Liver (tissue), 9 donors: Measurements from ENCODE around the gene GPRIN3. TPM values are rescaled to one million over a fixed set of nuclear protein-coding genes. Genes with fewer than 3 reads are reported as not detected.

Experiments
- DNase-seq: peaks from one replicate; pipeline ENCODE4 v3.0.0-alpha.2; 2017; ENCODE audit warnings: low spot score
- H3K27ac ChIP-seq, 2 donors: one replicate each; pipeline ENCODE4 v1.7.0; 2013; ENCODE audit warnings: inconsistent platforms in 2 of 2, low read length in 2 of 2, control low read depth in 1 of 2, low read depth in 1 of 2, mild to moderate bottlenecking in 1 of 2
- H3K27me3 ChIP-seq, 4 donors: one replicate each; pipeline versions ENCODE4 v1.6.1 to v1.7.0; 2013; ENCODE audit warnings: low read length in 3 of 4, inconsistent platforms in 1 of 4, mild to moderate bottlenecking in 1 of 4, moderate library complexity in 1 of 4; ENCODE audit not compliant: control insufficient read depth in 4 of 4, insufficient read depth in 4 of 4
- H3K36me3 ChIP-seq, 4 donors: one replicate each; pipeline versions ENCODE4 v1.6.1 to v1.7.0; 2013; ENCODE audit warnings: low read length in 3 of 4, mild to moderate bottlenecking in 3 of 4, low read depth in 1 of 4, moderate library complexity in 1 of 4; ENCODE audit not compliant: control insufficient read depth in 4 of 4, insufficient read depth in 3 of 4
- H3K4me1 ChIP-seq, 4 donors: one replicate each; pipeline versions ENCODE4 v1.6.1 to v1.7.0; 2013; ENCODE audit warnings: low read length in 3 of 4, mild to moderate bottlenecking in 3 of 4, moderate library complexity in 1 of 4; ENCODE audit not compliant: control insufficient read depth in 4 of 4, insufficient read depth in 4 of 4
- H3K4me3 ChIP-seq, 3 donors: one replicate each; pipeline versions ENCODE4 v1.6.1 to v1.7.0; 2013; ENCODE audit warnings: low read length in 3 of 3, control low read depth in 1 of 3, low read depth in 1 of 3, mild to moderate bottlenecking in 1 of 3
- H3K9ac ChIP-seq, 2 donors: one replicate each; pipeline ENCODE4 v1.7.0; 2013; ENCODE audit warnings: low read length in 2 of 2, mild to moderate bottlenecking in 2 of 2, moderate library complexity in 2 of 2, control low read depth in 1 of 2, low read depth in 1 of 2
- H3K9me3 ChIP-seq, 4 donors: one replicate each; pipeline versions ENCODE4 v1.6.1 to v1.7.0; 2013; ENCODE audit warnings: low read length in 3 of 4; ENCODE audit not compliant: control insufficient read depth in 4 of 4
- CTCF ChIP-seq: fragments of 150-350 bp; IDR thresholded peaks from 2 replicates; pipeline ENCODE4 v1.5.1; 2017; ENCODE audit warnings: improper control_type of control experiment, low read depth, low read length; ENCODE audit not compliant: missing input control
- EGR1 ChIP-seq, 2 donors: IDR thresholded peaks; 2 replicates each; pipeline ENCODE4 v1.6.1; 2016 to 2018; ENCODE audit warnings: antibody characterized with exemption in 2 of 2, low read depth in 2 of 2
- FOXA1 ChIP-seq: IDR thresholded peaks from 2 replicates; pipeline ENCODE4 v1.6.1; 2016; ENCODE audit warnings: antibody characterized with exemption
- FOXA2 ChIP-seq: IDR thresholded peaks from 2 replicates; pipeline ENCODE4 v1.6.1; 2016; ENCODE audit warnings: antibody characterized with exemption
- GABPA ChIP-seq, 2 donors: IDR thresholded peaks in 1 of 2; conservative IDR thresholded peaks in 1 of 2; 2 replicates each; pipeline ENCODE4 v1.6.1; 2016; ENCODE audit warnings: antibody characterized with exemption in 2 of 2, mild to moderate bottlenecking in 1 of 2, moderate library complexity in 1 of 2
- HNF4G ChIP-seq: IDR thresholded peaks from 2 replicates; pipeline ENCODE4 v1.6.1; 2016; ENCODE audit warnings: antibody characterized with exemption
- JUND ChIP-seq, 2 donors: IDR thresholded peaks; 2 replicates each; pipeline ENCODE4 v1.6.1; 2016; ENCODE audit warnings: antibody characterized with exemption in 2 of 2
- NR2F2 ChIP-seq: IDR thresholded peaks from 2 replicates; pipeline ENCODE4 v1.6.1; 2016; ENCODE audit warnings: antibody characterized with exemption
- REST ChIP-seq: IDR thresholded peaks from 2 replicates; pipeline ENCODE4 v1.6.1; 2016; ENCODE audit warnings: antibody characterized with exemption, mild to moderate bottlenecking
- SP1 ChIP-seq: IDR thresholded peaks from 2 replicates; pipeline ENCODE4 v1.6.1; 2018; ENCODE audit warnings: antibody characterized with exemption, mild to moderate bottlenecking
- YY1 ChIP-seq: IDR thresholded peaks from 2 replicates; pipeline ENCODE4 v1.6.1; 2016; ENCODE audit warnings: antibody characterized with exemption, mild to moderate bottlenecking
- ZBTB33 ChIP-seq: IDR thresholded peaks from 2 replicates; pipeline ENCODE4 v1.6.1; 2016; ENCODE audit warnings: antibody characterized with exemption
- WGBS: extraction: QIAGEN DNeasy Blood & Tissue Kit; methylation state at CpG from one replicate; pipeline ENCODE4 v1.1.7; 2013; 5-methylcytosine and 5-hydroxymethylcytosine counted together
- polyA plus RNA-seq, 2 donors: library from polyadenylated mRNA; stranded (reverse) in 1 of 2; unstranded in 1 of 2; fragments of 200-250 nt in 1 of 2; fragments of >200 nt in 1 of 2; fragmentation: Nextera tagmentation in 1 of 2; extraction: Ambion mirVana in 1 of 2; gene quantifications; one replicate each; pipeline versions ENCODE4 v1.2.1 to v1.2.3, GENCODE V29; 2013 to 2015
- total RNA-seq, 2 donors: library from RNA; depleted of rRNA; stranded (reverse); fragments of >200 nt; gene quantifications; one replicate each; pipeline ENCODE4 v1.2.3, GENCODE V29; 2014
- TF ChIP-seq, protein P1 (sequence below): IDR thresholded peaks from 2 replicates; pipeline ENCODE4 v1.6.1; 2016; ENCODE audit warnings: antibody characterized with exemption
- donor health status: healthy.
- donor health status: healthy.
- donor health status: healthy.
- donor health status: healthy.
- donor health status: healthy.

The GPRIN3 gene
- total and polyA plus RNA-seq, 4 donors = 0.25 to 1.5 (median 0.95) TPM

DNA sequence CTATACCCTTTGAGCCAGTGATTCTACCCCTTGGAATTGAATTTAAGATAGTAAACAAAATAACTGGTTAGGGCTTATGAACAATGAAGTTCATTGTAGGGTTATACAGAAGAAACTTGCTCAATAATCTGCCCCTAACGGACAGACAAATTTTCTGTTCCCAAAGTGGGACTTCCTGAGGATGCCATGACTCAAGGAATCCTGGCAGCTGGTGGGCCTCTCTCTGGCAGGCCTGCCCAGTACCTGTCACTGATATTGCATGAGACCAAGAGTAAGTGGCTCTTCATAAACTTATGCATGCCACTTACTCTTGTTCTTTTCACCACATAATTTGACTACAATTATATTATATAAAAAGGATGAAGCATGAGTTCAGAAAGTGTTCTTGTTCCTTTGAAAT, 41.5 kb downstream of the GPRIN3 start (continued):
- no peak for TF ChIP-seq REST
- no peak for TF ChIP-seq YY1

- H3K27ac ChIP-seq = no peak overlapping the region
Measured at GRCh38 chr4:89263265-89263664, 44.3 kb downstream of the GPRIN3 start.

DNA sequence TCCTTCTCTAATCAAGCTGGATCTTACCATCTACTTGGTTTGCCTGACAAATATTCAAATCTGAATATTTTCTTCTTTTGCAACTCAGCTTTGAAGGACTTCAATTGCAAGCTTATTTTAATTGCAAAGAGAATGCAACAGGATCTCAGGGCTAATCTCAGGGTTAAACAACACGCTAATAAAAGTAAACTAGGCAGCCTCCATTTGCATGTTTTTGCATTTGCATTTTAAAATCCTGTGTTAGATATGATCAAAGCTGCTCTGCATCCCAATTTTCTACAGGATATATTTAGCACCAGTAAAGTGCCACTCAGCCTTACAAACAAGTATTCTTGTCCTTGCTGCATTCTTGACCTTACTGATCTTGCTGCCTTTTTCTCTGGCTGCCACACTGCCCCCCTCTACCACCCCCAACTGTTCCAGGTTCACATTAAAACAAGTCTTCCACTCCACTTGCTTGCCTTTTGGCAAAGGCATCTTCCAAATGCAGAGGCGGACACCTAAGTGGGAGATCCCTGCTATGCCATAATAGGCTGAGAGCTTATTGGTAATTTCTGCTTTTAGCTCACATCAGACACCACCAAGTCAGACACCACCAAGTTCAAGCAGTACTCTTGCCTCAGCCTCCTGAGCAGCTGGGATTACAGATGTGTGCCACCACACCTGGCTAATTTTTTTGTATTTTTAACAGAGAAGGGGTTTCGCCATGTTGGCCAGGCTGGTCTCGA, 48.1 kb downstream of the GPRIN3 start:
- WGBS = 96% methylated on average over 4 of the region's 4 CpGs
- H3K4me1 ChIP-seq = no peaks in the 10 kb centered on the region

More at GRCh38 chr4:89263265-89263664, 44.3 kb downstream of the GPRIN3 start:
- Histone ChIP-seq H3K27me3 (no peaks in the 10 kb centered on the region), H3K4me1 (no peaks in the 10 kb centered on the region), H3K9me3 (no peaks in the 10 kb centered on the region), H3K4me3 (no peak overlapping the region), H3K36me3 (no peaks in the 10 kb centered on the region), H3K9ac (no peak overlapping the region)
- WGBS = 92% methylated on average over 3 of the region's 3 CpGs
- no peak for DNase-seq
- TF ChIP-seq FOXA1 (no peak), CTCF (no peak), GABPA (IDR thresholded peaks at IDR 0.05 in 1 of 2, conservative IDR thresholded peaks at IDR 0.05 in 1 of 2) (no peak), NR2F2 (no peak), FOXA2 (no peak), EGR1 (IDR thresholded peaks at IDR 0.05; ENCODE audit: low read depth in 2 of 2) (no peak), HNF4G (no peak), SP1 (no peak), YY1 (no peak)
- TF ChIP-seq, protein P1, sequence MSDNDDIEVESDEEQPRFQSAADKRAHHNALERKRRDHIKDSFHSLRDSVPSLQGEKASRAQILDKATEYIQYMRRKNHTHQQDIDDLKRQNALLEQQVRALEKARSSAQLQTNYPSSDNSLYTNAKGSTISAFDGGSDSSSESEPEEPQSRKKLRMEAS = no peak

More for the DNA sequence above, 48.1 kb downstream of the GPRIN3 start:
- no peak overlapping the region for H3K27ac ChIP-seq
- H3K27me3 ChIP-seq = no peaks in the 10 kb centered on the region
- DNase-seq = no peak
- H3K36me3 ChIP-seq = no peaks in the 10 kb centered on the region
- H3K4me3 ChIP-seq = no peak overlapping the region
- H3K9me3 ChIP-seq = no peaks in the 10 kb centered on the region
- no peak overlapping the region for H3K9ac ChIP-seq
- no peak for TF ChIP-seq GABPA (IDR thresholded peaks at IDR 0.05 in 1 of 2, conservative IDR thresholded peaks at IDR 0.05 in 1 of 2)
- TF ChIP-seq JUND (IDR thresholded peaks at IDR 0.05) = no peak
- TF ChIP-seq YY1 = no peak
- TF ChIP-seq ZBTB33 = no peak
- no peak for TF ChIP-seq REST
